GM21576 (cell line): Measurements from ENCODE around the gene ATXN3L.

Source experiments
- ATAC-seq: cut with Tn5 transposase; IDR thresholded peaks from one replicate; pipeline ENCODE4 v1.9.1; 2021; ENCODE audit warnings: mild to moderate bottlenecking, moderate library complexity; ENCODE audit not compliant: unreplicated experiment

Gene ATXN3L

DNA sequence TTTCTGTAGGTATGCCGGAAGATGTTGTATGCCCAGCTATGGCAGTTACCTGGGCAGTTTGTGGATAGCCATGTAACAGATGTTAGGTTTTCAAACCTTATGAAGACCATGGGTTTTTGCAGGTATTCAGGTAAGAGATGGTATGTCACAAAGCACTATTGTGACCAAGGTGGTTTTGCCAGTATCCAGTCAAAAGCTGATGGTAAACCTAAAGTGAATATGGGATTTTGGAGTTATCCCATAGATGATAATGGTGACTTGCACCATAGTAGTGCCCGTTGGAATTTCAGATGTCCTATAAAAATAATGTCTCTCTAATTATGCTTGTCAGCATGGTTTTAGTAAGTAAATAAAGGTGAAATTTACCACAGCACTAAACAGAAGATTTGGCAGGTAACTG is at the start of gene ATXN3L:
TSS of gene ATXN3L (minus strand) at position 101 of the 400 bp plus-strand sequence. CDS start 119 bp downstream, outside the sequence.
- no peak for ATAC-seq

DNA sequence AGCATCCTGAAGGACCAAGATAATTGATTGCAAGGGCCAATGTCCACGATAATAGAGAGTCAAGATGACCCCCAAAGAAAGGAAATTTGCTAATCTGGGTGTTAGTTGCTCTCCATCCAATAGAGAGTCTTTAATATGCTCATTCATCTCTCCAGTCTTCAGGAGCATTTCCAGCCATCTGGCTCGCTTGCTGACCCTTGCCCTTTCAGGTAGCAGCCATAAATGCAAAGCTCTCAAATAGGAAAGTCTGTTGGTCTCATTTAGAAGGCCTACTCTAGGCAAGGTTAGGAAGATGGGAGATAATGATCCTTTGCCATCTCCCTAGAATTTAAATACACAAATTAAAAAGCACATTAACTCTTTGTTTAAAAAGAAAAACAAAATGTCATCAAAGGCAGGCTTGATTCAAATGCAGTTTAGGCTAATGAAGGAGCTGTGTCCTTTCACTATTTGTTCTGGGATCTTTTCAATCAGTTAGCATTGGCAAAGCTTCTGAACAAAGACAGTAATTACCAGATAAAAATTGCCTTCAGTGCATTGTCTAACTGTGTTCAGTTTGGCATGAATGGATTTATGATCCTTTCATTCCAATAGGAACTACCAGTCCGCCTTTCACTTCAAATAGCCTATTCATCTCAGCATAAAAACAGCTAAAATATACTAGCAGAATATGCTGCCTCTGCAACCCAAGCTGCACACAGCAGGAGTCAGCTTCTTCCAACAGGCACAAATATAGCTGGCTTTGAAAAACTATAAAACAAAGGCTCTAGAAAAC is 49.6 kb upstream of the ATXN3L start:
- ATAC-seq: no peak

DNA sequence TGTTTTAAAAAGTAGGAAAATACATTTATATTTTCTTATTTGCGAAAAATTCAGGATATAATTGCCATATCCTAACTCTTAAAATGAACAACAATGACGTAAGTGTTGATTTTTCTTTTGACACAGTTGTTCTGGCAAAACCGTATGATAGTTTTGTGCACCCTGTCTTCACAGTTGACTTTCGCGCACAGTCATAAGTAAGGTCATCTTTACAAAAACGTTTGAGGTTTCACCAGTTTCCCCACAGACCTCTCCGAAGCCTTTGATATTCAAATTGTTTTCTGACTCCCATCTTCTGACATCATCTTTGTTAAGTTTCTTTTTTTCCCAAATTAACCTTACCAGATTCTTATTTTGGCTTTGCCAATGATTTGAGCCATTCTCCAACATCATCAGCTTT is 48.1 kb upstream of the ATXN3L start:
- ATAC-seq: no peak

DNA sequence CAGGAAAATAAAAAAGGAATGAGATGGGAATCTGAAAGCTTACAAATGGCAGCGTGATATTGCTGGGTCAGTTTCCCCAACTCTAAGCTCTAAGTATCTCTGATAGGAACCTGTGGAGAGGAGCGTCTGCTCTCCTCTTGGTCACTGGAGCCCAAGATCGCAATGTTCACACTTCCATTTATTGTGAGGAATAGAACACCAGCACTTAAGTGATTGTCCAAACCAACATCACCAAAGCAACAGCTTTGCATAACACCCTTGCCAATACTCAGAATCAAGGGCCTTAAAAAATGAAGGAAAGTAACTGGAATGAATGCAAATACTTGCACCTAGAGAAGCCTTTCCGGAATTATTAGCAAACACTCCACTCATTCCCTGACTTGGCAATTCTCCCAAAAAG is 46.8 kb upstream of the ATXN3L start:
- ATAC-seq: no peak

DNA sequence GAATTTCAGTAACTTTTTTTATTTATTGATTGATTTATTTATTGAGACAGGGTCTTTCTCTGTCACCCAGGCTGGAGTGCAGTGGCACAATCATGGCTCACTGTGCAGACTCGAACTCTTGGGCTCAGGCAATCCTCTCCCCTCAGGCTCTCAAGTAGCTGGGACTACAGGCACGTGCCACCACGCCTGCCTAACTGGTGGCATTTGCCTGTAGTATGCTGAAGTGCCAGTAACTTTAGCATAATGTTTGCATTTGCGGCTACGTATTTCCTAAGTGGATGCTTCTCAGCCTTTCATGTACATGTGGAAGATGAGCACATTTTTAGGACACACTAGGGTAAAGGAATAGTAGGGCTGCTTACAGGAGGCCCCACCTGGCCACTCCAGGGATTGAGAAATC is 45.3 kb upstream of the ATXN3L start:
- no peak for ATAC-seq

DNA sequence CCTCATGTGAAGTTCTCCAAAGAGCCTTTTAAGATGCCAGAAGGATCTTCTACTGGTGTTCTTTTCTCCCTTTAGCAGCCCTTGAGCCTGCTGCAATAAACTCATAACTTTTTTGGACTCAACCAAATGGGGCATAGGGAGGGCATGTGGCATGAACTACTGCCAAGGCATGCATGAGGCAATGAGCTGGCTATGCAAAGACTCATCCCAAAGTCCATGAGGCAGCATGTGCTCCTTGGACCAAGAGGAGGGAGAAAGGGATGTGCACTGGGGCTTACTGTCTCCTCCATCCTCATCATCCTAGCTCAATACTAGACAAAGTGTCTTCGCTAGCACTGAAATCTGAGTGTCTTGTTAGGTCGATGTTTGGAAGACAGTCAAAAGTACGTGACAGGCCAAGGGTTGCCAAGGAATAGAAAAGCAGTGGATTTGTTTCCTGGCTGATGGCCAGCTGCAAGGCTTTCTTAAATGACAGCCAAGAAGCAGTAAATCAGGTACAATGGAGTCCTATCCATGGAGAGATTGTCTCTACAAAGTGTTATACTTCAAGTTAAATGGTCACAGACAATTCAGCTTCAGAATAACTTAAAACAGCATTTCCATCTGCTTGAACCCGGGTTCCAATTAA is 44.5 kb upstream of the ATXN3L start:
- no peak for ATAC-seq

DNA sequence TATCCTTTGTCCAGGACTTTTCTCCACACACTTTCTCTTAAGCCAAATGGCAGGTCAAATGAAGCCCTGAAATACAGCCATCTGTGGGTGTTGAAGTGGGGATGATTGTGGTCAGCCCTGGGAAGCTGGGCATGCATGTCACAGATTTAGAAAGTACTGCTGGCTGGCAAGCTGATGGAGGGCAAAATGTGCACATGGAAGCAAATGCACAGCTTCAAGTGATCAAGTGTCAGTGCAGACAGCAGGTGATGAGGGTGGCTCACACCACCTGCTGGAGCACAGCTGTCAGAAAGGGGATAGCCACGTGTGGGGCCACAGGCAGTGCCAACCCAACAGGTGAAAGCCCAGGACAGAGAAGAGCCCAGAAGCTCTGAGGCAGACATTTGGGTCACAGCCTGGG is 40.3 kb upstream of the ATXN3L start:
- ATAC-seq: no peak

DNA sequence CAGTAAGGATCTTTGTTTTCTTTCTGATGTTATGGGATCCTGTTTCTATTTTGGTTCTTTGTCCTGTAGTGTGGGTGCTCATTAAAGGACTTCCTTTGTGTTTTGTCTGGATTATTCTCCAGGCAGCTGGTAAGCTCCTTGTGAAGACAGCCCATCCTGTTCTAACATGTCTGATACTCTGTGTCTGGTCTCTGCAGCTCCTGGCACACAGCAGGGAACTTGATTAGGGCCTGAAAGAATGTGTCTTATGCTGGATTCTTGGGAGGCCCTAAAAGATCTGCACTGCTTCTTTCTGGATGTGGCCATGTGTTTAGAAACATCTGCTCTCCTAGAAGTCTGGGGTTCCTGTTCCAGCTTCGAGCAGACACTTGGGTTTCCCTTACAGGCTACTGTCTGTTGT is 38.1 kb upstream of the ATXN3L start:
- no peak for ATAC-seq

DNA sequence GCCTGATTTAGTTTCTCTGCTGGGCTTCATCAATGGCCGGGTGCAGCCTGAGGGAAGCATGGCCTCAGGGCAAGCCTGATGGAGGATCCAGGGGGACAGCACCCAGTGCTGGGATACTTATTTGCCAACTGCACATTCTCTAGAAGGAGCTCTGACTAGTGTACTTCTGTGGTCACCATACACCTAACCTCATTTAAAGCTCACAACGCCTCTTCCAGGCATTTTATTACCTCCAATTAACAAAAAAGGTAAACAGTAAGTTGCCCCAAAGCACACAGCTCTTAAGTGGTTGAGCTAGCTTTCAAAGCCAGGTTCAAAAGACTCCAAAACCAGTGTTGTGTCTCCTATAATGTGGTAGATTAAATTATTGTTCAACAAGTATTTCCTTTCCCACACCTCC is 26.8 kb upstream of the ATXN3L start:
- no peak for ATAC-seq

DNA sequence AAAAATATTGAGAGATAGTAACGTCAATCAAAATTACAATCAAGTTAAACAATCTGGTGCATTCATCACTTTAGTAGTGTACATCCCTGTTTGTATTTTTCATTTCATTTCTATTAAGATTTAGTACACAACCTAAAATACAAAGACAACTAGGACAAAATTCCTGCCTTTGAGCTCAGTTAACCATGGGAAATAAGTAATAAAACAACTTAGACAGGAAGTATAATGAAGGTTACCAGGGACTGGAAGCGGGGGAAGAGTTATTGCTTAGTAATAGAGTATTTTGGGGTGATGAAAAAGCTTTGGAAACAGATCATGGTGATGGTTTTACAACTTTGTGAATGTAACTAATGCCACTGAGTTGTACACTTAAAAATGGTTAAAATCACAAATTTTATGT is 25.6 kb upstream of the ATXN3L start:
- ATAC-seq: no peak

DNA sequence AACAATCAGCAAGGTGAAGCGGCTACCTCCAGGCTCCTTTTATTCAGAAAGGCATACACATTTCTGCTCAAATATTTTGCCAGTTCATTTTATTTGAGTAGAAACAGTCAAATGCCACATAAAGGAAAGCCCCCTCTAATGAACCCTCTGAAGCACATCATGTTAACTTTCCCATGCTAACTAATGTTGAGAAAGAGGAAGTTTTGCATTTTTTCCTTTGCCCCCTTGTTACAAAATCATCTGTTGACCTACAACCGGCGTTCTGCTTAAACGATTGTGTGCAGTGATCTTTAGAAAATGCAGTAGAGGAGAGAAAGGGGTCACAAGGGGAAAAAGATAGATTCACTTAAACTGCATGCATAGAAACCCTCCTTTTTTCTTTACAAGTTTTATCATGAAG is 25.2 kb upstream of the ATXN3L start:
- no peak for ATAC-seq

DNA sequence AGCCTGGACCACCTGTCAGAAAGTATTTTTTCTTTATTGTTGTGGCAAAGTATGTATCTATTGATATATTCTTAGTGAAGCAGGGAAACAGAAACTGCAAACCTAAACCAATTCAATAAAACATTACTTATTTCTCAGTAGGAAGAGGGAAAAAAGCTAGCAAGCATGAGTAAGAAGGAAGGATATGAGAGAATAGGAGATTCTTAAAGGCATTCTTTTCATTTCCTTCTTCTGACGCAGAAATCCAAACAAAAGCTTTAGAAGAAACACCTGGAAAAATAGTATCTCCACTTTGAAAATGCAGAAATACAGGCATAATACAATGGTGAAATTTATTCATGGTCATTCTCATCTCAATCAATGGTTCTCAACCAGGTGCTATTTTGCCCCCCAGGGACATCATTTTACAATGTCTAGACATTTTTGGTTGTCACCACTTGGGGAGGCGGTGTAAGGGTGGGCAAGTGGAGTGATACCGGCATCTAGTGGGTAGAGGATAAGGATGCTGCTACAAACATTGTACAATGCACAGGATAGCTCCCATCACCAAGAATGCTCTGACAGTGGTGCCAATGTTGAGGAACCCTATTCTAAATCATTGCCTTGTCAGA is 21.7 kb upstream of the ATXN3L start:
- ATAC-seq: no peak

DNA sequence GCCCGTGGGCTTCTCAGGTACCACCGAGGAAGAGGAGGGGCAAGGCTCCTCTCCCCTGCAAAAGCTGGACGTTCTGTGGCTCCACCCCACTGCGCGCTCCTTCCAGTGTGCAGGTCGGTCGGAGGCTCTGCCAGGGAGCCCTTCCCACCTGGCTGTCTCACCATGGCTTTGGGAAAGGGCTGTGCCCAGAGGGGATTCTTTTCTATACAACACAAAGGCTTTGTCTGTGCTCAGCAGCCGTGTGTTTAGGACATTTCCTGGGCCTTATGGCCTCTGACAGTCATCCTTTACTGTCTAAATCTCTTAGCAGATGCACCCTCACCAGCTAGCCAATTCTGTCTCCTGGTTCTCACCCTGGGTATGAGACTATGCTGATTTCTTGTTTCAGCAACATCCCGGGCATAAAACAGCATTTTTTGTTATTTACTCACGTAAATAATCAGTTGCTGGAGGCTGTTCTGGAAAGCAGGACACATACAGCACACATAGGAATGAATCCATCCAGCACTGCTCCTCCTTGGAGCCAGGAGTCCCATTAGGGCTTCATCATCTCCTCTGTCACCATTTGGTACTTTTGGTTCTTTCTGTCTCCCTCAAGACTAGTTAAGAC is 20.4 kb upstream of the ATXN3L start:
- no peak for ATAC-seq

DNA sequence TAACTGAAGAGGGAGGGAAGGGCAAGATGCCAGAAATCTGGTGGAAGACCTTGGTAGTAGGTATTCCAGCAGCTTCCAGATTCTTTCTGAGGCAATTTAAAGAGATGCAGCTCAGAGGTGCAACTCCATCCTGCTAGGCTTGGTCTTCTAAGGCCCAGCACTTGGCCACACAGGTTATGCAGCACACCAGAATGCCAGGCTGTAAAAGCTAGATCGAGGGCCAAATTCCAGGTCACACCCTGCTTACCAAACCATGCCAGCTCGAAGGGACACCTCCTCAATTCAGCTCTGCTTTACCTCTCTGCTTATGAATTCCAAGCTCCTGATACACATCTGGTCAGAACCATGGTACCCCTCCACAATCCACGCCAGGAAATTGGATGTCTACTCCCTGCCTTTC is 19.8 kb upstream of the ATXN3L start:
- ATAC-seq: no peak

DNA sequence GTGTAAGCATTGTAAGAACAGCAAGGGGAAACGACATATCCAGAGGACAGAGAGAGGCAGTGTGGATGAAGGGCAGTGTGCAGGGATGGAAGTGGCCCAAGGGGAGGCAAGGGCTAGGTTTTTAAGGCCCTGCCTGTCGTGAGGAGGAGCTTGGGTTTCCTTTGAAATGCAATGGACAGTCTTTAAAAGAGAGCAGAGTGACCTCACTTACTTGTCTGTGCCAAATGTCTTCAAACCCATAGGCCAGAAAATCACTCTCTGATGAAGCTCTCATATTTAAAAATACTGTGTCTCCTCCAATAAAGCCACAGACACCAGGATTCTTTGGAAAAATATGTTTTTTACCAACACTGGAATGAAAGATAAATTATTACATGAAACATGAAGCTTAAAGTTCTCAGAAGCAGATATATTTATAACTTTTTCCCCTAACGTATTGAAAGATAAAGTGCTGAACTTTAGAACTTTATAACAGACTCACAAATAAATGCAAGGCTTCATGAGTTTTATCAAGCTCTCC is 19.2 kb upstream of the ATXN3L start:
- no peak for ATAC-seq

DNA sequence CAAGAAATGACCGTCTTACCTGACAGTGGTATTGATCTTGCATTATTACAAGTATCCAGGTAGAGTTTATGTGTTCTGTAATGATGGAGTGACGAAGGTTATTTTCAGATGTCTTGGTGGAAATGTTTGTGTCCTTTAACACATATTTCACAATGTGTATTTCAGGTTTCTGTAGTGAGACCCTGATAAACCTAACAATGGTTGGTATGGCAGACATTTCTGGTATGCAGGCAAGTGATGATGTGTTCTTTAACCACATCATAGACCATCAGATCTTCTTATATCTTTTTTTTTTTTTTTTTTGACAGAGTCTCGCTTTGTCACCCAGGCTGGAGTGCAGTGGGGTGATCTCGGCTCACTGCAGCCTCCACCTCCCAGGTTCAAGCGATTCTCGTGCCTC is 14.6 kb upstream of the ATXN3L start:
- no peak for ATAC-seq

DNA sequence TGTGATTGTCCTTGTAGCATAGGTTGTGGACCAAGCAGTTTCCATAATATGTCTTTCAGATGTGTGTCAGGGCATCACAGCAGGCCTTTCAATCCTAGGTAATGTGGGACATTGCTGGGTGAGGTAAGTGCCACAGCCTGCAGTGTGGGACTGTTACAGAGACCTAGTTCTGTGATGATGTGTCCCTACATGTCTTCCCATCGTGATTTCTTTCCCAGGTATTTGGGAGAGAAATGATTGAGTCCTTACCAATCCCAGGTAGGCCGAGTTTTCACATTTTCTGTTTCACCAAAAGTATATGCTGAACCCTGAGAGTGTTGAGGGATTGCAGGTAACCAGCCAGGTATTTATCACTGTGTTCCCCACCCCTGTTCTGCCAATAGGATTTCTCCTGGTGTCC is 10.6 kb upstream of the ATXN3L start:
- ATAC-seq: no peak

DNA sequence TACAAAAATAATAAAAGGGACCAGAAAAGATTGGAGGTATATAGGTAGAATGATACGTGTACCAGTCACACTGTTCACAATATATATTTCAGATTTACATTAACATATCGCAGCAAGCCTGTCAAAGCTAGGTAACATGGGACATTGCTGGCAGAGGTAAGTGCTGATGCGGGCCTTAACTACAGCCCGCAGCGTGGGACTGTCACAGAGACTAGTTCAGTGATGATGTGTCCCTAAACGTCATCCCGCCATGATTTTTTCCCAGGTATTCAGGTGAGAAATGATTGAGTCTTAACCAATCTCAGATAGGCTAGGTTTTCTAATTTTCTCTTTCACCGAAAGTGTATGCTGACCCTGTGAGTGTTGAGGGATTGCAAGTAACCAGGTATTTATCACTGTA is 7.8 kb upstream of the ATXN3L start:
- no peak for ATAC-seq

DNA sequence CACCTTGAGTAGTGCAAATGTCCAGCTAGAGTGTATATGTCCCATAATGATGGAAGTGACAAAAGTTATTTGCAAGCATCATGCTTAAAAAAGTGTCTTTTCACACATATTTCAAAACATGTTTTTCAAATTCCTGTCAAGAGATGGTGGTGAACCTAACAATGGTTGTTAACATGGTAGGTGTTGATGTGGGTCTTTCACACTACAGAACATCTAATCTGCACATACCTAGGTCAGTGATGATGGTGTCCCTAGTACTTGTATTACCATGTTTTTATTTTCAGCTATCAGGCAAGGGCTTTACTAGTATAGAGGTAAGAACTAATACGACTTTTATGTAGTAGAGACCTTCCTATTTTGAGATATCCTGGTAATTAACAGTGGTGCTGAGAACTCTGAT is 3.4 kb upstream of the ATXN3L start:
- no peak for ATAC-seq

DNA sequence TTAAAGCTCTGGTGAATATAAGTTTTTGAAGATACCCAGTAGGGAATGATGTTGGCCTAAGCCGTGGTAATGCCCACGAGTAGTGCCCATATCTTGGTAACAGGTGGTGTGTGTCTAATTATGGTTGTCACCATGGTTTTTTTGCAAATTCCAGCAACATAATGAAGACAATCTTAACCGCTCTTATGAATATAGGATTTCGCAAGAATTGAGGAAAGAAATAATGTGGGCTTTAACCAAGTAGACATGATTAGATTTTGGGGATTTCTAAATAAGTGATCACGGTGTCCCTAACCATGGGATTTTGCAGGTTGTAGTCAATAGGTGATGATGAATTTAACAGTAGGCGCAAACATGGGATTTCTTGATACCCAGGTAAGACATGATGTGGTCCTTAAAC is 2.5 kb downstream of the ATXN3L start:
- ATAC-seq: no peak

DNA sequence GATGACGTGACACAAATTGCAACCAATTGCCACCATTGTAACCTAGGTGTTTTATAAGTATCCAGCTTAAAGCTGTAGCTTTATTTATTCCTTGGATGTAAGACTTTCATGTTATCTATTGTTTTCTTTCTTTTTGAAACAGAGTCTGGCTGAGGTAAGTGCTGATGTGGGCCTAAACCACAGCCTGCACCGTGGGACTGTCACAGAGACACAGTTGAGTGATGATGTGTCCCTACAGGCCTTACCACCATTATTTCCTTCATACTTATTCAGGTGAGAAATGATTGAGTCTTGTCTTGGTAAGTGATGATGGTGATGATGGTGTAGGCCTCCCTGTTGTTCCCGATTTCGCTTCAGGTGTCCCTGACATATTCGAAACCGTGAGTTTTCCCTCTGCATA is 8.3 kb downstream of the ATXN3L start:
- ATAC-seq: no peak

DNA sequence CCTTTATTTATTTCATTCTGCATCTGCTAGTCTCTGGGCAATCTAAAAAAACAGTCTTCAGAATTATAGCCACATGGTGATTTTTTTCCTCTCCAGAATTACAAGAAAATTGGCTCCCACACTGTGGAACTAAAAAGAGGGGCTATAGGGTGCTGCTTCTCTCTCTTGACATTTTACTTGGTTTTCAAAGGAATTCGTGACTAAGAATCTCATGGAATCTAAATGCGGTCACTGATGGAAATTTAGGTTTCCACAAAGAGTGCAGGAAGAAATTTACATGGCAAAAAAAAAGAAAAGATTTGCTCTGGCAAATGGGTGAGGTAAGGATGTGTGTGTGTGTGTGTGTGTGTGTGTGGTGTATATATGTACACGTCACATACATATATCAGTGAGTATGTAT is 10.2 kb downstream of the ATXN3L start:
- no peak for ATAC-seq
